ENCODE data around the gene PLEKHA5.

The PLEKHA5 gene

GRCh38 chr12:19130224-19131024 is 891 bp downstream of the PLEKHA5 start:
- DNase-seq: peak; percentile 4

GRCh38 chr12:19131025-19131444 is 1.5 kb downstream of the PLEKHA5 start:
- no peak for DNase-seq

DNA sequence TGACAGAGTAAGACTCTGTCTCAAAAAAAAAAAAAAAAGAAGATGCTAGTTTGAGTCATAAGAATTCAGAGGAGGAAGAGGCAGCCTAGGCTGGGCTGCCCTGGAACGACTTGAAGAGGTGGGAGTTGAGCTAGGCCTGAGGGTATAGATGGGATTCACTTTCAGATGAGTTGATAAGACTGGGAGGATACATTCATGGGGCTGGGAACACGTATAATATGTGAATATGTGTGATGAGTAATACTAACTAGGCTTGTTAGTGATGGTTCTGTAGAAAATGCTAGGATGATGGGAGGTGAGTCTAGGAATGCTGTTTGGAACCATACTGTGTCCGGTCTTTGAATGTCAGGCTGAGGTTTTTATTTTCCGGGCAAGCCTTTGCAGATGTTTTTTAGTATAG is 9.0 kb downstream of the PLEKHA5 start:
- DNase-seq: no peak

- DNase-seq: no peak
Measured at GRCh38 chr12:19138956-19139355, 9.4 kb downstream of the PLEKHA5 start.

DNA sequence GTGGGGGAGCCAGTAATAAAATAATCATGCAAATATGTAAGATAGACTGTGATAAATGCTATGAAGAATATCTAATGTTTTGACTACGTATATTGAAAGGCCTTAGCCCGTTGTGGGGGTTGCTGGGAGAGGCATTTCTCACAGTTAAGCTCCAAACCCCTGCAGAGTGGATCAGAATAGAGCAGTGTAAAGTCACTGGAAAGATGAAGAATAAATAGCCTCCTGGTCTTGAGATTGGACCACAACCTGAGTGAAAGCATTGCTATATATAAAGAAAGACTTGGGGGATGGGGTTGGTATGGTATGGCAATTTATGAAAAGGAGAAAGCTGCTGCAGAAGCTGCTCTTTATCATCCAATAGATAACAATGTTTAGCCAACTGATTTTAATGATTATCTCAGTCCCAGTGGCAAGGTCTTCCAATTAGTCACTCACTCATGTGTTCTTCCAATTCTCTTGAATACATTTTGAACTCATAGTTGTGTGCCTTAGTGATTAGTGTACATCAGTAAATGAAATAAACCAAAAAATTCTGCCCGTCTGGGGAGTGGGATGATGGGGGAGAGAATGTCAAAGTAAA is 10.2 kb downstream of the PLEKHA5 start:
- no peak for DNase-seq

DNA sequence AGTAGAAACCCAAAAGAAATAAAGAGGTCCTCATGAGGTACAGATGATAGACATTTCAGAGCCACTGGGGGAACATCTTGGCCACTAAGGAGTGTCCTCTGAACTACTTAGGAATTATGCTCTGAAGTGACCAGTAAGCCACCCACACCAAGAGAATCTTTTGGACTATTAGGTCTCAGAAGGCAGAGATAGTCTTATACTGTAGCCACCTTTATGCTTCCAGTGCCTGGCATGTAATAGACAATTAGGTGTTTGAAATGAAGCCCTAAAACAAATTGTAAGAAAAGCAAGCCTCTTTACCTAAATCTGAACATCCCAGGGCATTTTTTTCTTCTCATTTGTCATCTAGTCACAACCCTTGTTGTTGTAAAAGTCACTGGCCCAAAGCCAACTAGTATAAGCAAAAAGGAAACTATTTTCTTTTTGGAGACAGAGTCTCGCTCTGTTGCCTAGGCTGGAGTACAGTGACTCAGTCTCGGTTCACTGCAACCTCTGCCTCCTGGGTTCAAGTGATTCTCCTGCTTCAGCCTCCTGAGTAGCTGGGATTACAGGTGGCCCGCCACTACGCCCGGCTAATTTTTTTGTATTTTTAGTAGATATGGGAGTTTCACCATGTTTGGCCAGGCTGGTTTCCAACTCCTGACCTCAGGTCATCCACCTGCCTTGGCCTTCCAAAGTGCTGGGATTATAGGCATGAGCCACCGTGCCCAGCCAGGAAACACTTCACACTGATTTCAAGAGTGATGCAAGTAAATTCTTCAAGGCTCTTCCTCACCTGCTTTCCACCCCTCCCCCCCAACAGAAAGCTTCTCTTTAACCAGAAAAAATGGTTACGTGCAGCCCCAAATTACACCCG is 11.1 kb downstream of the PLEKHA5 start:
- no peak for DNase-seq

DNA sequence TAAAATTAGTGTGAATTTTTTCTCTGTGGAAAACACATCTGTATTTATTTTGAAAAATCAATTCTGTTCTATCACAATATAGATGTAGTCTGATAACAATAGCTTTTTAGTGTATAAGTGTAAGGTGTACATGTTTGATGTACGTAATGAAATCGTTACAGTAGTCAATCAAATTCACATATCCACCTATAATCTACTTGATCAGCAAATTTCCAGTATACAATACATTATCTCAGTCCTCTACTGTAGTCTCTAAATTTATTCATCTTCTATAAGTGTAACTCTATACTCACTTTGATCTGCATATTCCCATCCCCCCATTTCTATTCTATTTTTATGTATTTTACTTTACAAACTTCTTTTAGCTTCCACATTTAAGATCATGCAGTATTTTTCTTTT is 13.0 kb downstream of the PLEKHA5 start:
- DNase-seq: no peak

DNA sequence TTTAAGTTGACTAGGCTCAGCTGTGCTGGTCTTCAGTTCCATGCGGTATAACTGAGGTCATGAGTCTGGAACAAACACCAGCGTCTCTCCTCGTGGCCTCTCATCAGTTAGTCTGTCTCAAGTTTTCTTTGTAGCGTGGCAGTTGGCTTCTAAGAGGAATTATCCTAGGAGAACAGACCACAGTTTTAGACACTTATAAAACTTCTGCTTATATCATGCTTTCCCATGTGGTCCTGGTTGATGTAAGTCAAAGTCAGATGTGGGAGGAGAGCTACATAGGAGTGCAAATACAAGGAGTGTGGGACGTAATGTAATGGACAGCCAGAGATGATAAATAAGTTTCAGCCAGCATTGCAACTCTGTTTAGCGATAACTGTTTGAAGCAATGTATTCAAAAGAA is 14.8 kb downstream of the PLEKHA5 start:
- no peak for DNase-seq

DNA sequence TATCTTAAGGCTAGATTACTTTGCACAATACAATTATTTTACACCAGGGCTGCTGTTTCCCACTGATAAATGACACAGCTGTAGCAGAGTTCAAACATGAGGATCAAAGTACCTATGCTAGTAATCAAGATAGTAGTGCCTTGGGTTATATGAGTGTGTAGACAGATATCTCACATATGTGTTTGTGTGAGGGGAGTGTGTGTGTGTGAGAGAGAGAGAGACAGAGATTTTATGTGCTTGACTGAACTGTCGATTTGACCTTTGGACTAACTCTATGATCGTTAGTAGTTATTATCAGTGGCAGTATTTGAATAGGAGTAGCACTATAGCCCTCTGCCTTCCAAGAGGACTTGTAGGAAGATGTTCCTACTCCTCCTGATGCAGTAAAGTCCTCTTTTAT is 15.5 kb downstream of the PLEKHA5 start:
- no peak for DNase-seq

DNA sequence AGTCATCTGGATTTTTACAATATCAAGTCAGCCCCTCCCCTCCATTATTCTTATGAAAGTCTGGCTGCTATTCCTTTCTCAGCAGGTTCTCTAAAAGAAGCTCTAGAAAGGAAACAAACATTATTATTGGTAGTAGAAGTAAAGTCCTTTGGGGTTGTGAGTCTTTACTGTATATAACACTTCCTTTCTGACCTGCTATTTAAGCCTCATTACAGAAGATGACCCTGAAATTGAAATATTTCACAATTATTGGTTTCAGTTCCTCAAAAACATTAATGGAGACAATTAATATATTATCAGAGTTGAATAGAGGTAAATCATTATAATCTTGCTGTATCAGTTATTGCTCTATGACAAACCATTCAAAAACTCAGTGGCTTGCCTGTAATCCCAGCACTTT is 19.3 kb downstream of the PLEKHA5 start:
- no peak for DNase-seq

DNA sequence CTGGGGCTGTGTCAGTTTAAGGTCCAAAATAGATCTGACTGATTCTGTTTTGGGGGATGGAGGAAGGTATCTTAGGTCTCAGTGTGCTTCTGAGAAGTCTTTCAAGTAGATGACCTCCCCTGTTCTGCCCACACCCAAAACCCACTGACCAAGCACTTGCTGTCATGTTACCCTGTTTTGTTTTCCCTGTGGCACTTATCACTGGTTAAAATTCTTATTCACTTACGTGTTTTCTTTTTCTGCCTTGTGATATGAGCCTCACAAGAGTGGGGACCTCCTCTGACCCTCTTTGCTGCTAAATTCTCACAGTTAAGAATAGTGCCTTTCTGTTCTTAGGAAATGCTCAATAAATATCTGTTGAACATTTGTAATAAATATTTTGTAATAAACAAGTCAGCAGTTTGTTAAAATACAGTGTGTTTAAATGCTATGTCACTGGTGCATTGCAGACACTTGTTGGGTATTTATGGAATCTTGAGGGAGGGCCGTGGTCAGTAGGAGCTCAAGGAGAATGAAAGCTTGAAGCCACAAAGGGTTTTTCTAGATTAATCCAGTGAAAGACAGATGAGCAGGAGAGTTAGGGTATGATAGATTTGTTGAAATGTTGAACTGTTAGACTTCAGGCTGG is 20.9 kb downstream of the PLEKHA5 start:
- DNase-seq: no peak

- no peak for DNase-seq
Measured at GRCh38 chr12:19151298-19151697, 21.8 kb downstream of the PLEKHA5 start.

GRCh38 chr12:19153396-19153795 is 23.9 kb downstream of the PLEKHA5 start:
- no peak for DNase-seq

DNA sequence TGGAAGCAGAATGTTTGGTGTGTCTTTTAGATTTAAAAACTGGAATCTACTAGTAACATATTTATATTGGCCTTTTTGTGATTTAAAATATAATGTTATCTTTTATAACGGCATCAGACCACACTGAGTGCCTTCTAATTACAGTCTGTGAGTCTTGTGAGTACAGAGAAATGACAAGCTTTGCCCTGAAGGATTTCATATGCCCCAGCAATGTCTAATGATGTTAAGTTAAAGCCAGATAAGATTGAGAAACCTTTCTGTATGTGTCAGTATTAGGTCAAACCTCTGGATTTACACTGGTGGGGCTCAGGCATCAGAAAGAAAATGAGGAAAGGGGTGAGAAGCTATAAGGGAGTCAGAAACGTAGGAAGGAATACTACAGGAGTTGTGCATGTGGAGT is 25.2 kb downstream of the PLEKHA5 start:
- no peak for DNase-seq

DNA sequence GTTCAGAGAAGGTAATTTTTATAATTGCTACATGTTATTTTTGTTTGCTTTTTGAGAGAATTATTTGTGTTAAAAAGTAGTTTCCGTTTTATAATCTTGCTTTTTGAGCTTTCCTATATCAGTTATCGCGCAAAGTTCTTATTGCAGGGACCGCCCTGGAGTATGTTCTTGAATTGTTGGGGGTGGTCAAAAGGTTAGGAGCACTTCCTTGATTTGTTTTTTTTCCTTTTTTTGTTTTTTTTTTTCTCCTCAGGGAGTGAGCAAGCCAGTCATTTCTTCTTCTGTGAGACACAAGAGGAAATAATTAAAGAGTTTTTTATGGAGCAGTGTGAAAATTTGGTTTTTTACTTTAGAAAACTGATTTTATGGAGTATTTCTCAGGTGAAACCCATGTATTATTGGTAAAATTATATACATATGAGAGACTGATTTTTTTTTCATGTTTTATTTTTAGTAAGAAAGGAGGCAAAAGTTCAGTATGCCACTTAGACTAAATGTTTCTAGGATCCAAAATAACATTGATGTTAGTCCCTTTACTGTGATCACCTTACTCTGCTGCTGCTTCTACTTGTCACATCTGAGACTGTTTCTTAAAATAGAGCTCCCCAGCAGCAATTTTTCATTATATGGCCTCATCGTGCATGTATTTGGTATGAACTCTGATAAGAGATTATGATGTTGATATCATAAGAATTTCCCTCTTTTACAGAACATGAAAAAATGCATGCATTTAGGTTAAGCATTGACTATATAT is 26.6 kb downstream of the PLEKHA5 start:
- DNase-seq: no peak

DNA sequence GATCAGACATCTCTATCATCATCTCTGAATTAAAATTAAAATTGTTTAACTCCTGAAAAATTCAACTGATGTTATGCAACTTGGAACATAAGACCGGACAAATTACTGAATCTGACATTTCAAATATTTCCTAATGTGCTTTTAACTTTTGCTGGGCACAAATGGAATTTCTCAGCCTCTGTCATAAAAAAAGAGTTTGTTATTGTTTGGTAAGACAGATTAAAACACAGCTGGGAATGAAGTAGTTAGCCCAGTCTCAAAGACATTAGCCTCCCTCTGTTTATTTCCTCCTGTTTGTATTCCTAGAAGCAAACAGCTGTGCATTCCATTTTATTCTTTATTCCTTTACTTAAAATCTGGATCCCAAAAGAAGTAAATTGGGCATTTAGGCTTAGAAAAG is 29.4 kb downstream of the PLEKHA5 start:
- no peak for DNase-seq

DNA sequence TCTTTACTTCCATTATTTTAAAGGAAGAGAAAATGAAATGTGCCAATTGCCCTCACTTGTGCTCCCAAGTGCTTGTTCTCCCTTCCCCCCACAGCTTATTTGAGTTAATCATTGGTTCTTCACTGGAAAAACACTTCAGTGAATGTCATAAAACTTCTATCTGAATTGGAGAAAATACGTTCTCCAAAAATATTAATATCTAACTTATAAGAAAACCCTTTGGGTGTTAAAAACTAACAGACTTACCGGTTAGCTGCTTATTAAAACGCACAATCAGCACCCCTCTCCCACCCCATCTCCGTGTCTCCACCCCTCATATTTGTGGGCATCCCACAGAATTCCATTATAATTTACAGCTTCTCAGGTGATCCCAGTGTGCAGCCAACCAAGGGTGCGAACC is 31.7 kb downstream of the PLEKHA5 start:
- DNase-seq: no peak

DNA sequence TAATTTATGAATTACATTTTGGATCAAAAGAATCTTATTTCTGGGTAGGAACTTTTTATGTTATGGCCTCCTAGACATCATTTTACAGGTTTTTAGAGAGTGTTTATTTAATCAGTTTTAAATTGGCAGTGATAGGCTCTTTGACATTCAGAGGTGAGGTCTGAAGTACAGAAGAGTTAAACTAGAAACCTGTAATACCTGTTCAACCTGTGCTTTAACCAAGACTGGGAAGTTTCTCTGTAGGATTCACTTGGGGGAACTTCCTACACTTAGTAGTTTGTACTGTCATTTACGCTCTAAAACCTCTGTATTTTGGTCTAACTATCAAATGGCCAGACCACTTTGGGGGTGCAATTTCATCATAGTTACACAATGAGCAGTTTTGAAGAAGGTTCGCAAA is 35.9 kb downstream of the PLEKHA5 start:
- no peak for DNase-seq

DNA sequence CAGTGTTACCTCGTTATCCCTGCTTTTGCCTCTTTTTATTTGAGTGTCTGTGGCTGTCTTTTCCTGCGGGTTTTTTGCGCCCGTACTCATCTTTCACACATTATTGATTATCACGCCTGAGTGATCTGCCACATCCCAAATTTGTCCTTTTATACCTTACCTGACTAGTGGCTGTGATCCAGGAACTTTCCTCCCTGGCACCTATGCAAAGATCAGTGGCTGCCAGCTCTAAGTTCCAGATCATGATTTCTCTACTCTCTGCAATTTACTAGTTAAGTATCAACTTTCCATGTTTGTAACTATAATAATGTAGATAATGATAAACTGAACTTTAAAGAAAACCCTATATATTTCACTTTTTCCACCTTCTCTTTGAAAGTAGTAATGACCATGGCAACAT is 36.9 kb downstream of the PLEKHA5 start:
- no peak for DNase-seq

- no peak for DNase-seq
Measured at GRCh38 chr12:19166956-19167355, 37.4 kb downstream of the PLEKHA5 start.

DNA sequence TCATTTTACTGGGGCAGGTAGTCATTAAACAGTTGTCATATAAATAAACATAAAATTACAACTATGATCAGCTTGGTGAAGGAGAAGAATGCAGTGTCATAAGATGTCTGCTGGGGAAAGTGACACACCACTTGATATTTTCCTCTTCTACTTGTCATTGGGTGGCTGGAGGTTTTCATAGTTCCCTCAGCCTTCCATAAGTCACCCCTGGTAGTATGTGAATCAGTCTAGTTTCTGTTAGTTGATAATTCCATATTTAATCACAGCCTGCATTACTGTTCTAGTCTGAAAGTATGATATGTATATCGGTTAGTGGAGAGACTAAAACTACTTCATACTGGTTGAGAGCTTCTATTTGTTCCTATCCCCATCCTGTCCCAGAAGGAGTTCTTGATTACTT is 38.2 kb downstream of the PLEKHA5 start:
- DNase-seq: no peak

DNA sequence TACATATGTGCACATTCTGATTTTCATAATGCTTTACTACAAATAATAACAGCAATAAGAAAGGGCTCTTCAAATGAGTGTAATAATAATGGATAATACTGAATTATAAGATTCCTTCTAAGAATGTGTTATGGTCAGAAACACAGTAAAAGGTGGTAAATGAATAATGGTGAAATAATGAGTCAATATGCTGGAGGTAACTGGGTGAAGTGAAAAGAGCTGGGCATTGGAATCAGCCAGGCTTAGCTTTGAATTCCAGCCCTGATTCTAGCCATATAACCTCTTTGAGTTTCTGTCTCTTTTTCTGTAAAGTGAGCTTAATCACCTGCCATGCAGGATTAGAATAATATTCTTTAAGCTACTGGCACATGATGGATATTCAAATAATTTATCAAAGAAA is 39.1 kb downstream of the PLEKHA5 start:
- DNase-seq: no peak

GRCh38 chr12:19169222-19169621 is 39.7 kb downstream of the PLEKHA5 start:
- no peak for DNase-seq
